SK-N-SH (cell line): ENCODE data around the gene LIPG. TPM values are rescaled to one million over a fixed set of nuclear protein-coding genes. Genes with fewer than 3 reads are reported as not detected.

Source experiments
- CTCF ChIA-PET: fragments of 300-600, 350-600 bp; formaldehyde crosslinking; extraction: SDS; loops from one replicate; lab custom pipeline; 2021; lab: Yijun Ruan, JAX
- POLR2A ChIA-PET: fragments of 350-600 bp; sonication (Branson Sonifier 250); formaldehyde crosslinking; extraction: SDS; loops from one replicate; lab custom pipeline; 2020; ENCODE audit warnings: antibody characterized with exemption, inconsistent platforms; lab: Yijun Ruan, JAX
- DNase-seq: peaks from one replicate; pipeline ENCODE4 v3.0.0; 2012
- H2AFZ ChIP-seq: fragments of 200-600 bp; sonication (generic); 2 replicates; pipeline ENCODE4 v1.8.1; 2016; ENCODE audit warnings: antibody characterized with exemption, mild to moderate bottlenecking, low read depth
- H3F3A ChIP-seq: fragments of 200-600 bp; sonication (generic); replicated peaks from 2 replicates; pipeline ENCODE3; 2016; ENCODE audit warnings: antibody characterized with exemption, mild to moderate bottlenecking; ENCODE audit not compliant: insufficient read depth
- H3K27ac ChIP-seq, 2 experiments: fragments of 200-500 bp in 1 of 2; fragments of 200-600 bp in 1 of 2; sonication (Bioruptor generic) in 1 of 2; sonication (generic), shearing (Covaris generic) in 1 of 2; 2 replicates each; pipeline versions ENCODE4 v1.5.1 to v1.6.1; 2014 to 2016; ENCODE audit warnings: low read depth in 2 of 2, inconsistent platforms in 1 of 2, low read length in 1 of 2, mild to moderate bottlenecking in 1 of 2, mixed read lengths in 1 of 2
- H3K27me3 ChIP-seq: fragments of 200-600 bp; sonication (generic), shearing (Covaris generic); 2 replicates; pipeline ENCODE4 v1.6.1; 2016; ENCODE audit warnings: mixed run types; ENCODE audit not compliant: insufficient read depth
- H3K36me3 ChIP-seq, 2 experiments: fragments of 200-500 bp in 1 of 2; fragments of 200-600 bp in 1 of 2; sonication (Bioruptor generic) in 1 of 2; sonication (generic) in 1 of 2; replicated peaks in 1 of 2; 2 replicates each; pipeline versions ENCODE3 to v1.5.1; 2014 to 2016; ENCODE audit warnings: low read length in 1 of 2, mild to moderate bottlenecking in 1 of 2; ENCODE audit not compliant: insufficient read depth in 2 of 2, control insufficient read depth in 1 of 2
- H3K4me1 ChIP-seq, 2 experiments: fragments of 200-500 bp in 1 of 2; fragments of 200-600 bp in 1 of 2; sonication (Bioruptor generic) in 1 of 2; sonication (generic), shearing (Covaris generic) in 1 of 2; 2 replicates each; pipeline versions ENCODE4 v1.5.1 to v1.6.1; 2014 to 2016; ENCODE audit warnings: low read depth in 1 of 2, low read length in 1 of 2, mixed run types in 1 of 2; ENCODE audit not compliant: insufficient read depth in 2 of 2, control insufficient read depth in 1 of 2
- H3K4me2 ChIP-seq: fragments of 200-600 bp; sonication (generic), shearing (Covaris generic); 2 replicates; pipeline ENCODE4 v1.6.1; 2017; ENCODE audit warnings: mixed run types
- H3K4me3 ChIP-seq, 2 experiments: fragments of 200-500 bp in 1 of 2; fragments of 200-600 bp in 1 of 2; sonication (Bioruptor generic) in 1 of 2; sonication (generic), shearing (Covaris generic) in 1 of 2; 2 replicates each; pipeline versions ENCODE4 v1.5.1 to v1.8.1; 2014 to 2016; ENCODE audit warnings: low read depth in 2 of 2, inconsistent platforms in 1 of 2, low read length in 1 of 2, mild to moderate bottlenecking in 1 of 2, mixed read lengths in 1 of 2, moderate library complexity in 1 of 2
- H3K79me2 ChIP-seq: fragments of 200-600 bp; sonication (generic); 2 replicates; pipeline ENCODE4 v1.8.1; 2017; ENCODE audit warnings: mild to moderate bottlenecking; ENCODE audit not compliant: insufficient read depth
- H3K9ac ChIP-seq: fragments of 200-600 bp; sonication (generic); 2 replicates; pipeline ENCODE4 v1.6.1; 2017; ENCODE audit warnings: mixed run types
- H3K9me2 ChIP-seq: fragments of 200-600 bp; sonication (generic); 2 replicates; pipeline ENCODE4 v1.6.1; 2017; ENCODE audit warnings: mixed run types
- H3K9me3 ChIP-seq: fragments of 200-600 bp; sonication (generic); 2 replicates; pipeline ENCODE4 v1.6.1; 2017; ENCODE audit warnings: mixed run types, mild to moderate bottlenecking, moderate library complexity
- H4K20me1 ChIP-seq: fragments of 200-600 bp; sonication (generic); 2 replicates; pipeline ENCODE4 v1.6.1; 2017; ENCODE audit warnings: mild to moderate bottlenecking, mixed run types; ENCODE audit not compliant: insufficient read depth
- CHD2 ChIP-seq: fragments of 150-350 bp; IDR thresholded peaks from 2 replicates; pipeline ENCODE4 v1.6.1; 2018; ENCODE audit warnings: low read length; ENCODE audit not compliant: partially characterized antibody
- ELF1 ChIP-seq: IDR thresholded peaks from 2 replicates; pipeline ENCODE4 v1.4.0; 2012
- FOXM1 ChIP-seq: IDR thresholded peaks from 2 replicates; pipeline ENCODE4 v1.4.0; 2012; ENCODE audit warnings: low read depth, mild to moderate bottlenecking
- MAX ChIP-seq: IDR thresholded peaks from 2 replicates; pipeline ENCODE4 v1.4.0; 2012; ENCODE audit warnings: low read depth
- PBX3 ChIP-seq: IDR thresholded peaks from 2 replicates; pipeline ENCODE4; 2012
- POLR2AphosphoS5 ChIP-seq: IDR thresholded peaks from 2 replicates; pipeline ENCODE4 v1.6.1; 2012; ENCODE audit warnings: low read depth, low read length
- RFX5 ChIP-seq: IDR thresholded peaks from 2 replicates; pipeline ENCODE4 v1.6.1; 2012; ENCODE audit warnings: mild to moderate bottlenecking, improper control_type of control experiment, low read length
- SIN3A ChIP-seq: IDR thresholded peaks from 2 replicates; pipeline ENCODE4 v1.6.1; 2012; ENCODE audit warnings: low read depth, mild to moderate bottlenecking, low read length, moderate library complexity, borderline replicate concordance
- TCF12 ChIP-seq: IDR thresholded peaks from 2 replicates; pipeline ENCODE4 v1.4.0; 2012
- USF1 ChIP-seq: IDR thresholded peaks from 2 replicates; pipeline ENCODE4 v1.4.0; 2012; ENCODE audit warnings: low read depth, borderline replicate concordance
- YY1 ChIP-seq: IDR thresholded peaks from 2 replicates; pipeline ENCODE4 v1.4.0; 2012; ENCODE audit warnings: low read depth, mild to moderate bottlenecking
- ZBTB33 ChIP-seq: IDR thresholded peaks from 2 replicates; pipeline ENCODE4 v1.4.0; 2012; ENCODE audit warnings: low read depth, borderline replicate concordance
- WGBS: methylation state at CpG from one replicate; pipeline ENCODE4 v1.1.6; 2017; ENCODE audit warnings: low lambda C conversion rate; 5-methylcytosine and 5-hydroxymethylcytosine counted together
- polyA plus RNA-seq, 3 experiments: library from polyadenylated mRNA; depleted of rRNA; stranded (reverse); fragments of >200 nt; gene quantifications; 2 replicates each; pipeline ENCODE4 v1.2.3, GENCODE V29; 2012

LIPG gene
- polyA plus RNA-seq, 1 of the 3 experiments (the other 2 are of a cell fraction), result 3.2 TPM

GRCh38 chr18:49612515-49613033 lies 50.7 kb downstream of the LIPG start:
- 83% methylated on average over 7 of the region's 11 CpGs for WGBS
- H3K9me2 ChIP-seq, result no peaks in the 10 kb centered on the region
- no peak for DNase-seq
- no peak overlapping the region for H2AFZ ChIP-seq
- TF ChIP-seq TCF12, result no peak
- TF ChIP-seq SIN3A, result no peak
- no peak for TF ChIP-seq POLR2AphosphoS5
- no peak for TF ChIP-seq YY1
- TF ChIP-seq ZBTB33, result no peak
- no peak for TF ChIP-seq MAX
- TF ChIP-seq PBX3, result no peak
- H3K4me2 ChIP-seq, result no peak overlapping the region
- H3K4me1 ChIP-seq, result 0 out of 4 replicates have a peak, but pooled peaks cover 0 to 5% of the 10 kb centered on the region in 2 experiments
- no peak overlapping the region for H3K9ac ChIP-seq
- POLR2A ChIA-PET, result no interaction called here
- H4K20me1 ChIP-seq, result no peaks in the 10 kb centered on the region
- no peak overlapping the region for H3K27ac ChIP-seq
- H3K79me2 ChIP-seq, result no peaks in the 10 kb centered on the region
- H3K27me3 ChIP-seq, result no peaks in the 10 kb centered on the region
- H3K9me3 ChIP-seq, result no peaks in the 10 kb centered on the region
- H3K4me3 ChIP-seq, result no peak overlapping the region
- H3K36me3 ChIP-seq, result no peaks in the 10 kb centered on the region
- CTCF ChIA-PET, result interaction anchor here (1.5 kb wide), 1 partner anchor 55 kb away, joined by 3 read pairs; no protein-coding TSS in a partner anchor
- no peaks in the 10 kb centered on the region for H3F3A ChIP-seq

- Histone ChIP-seq H3K4me1 (0 out of 4 replicates have a peak, but pooled peaks cover 0 to 5% of the 10 kb centered on the region in 2 experiments), H2AFZ (no peak overlapping the region), H3K4me3 (no peak overlapping the region), H3K79me2 (no peaks in the 10 kb centered on the region), H3K27me3 (no peaks in the 10 kb centered on the region), H3K36me3 (no peaks in the 10 kb centered on the region), H3K9ac (no peak overlapping the region), H3K9me2 (no peaks in the 10 kb centered on the region), H3K9me3 (no peaks in the 10 kb centered on the region), H3K27ac (no peak overlapping the region), H3F3A (no peaks in the 10 kb centered on the region), H3K4me2 (no peak overlapping the region), H4K20me1 (no peaks in the 10 kb centered on the region)
- no peak for DNase-seq
- POLR2A ChIA-PET, result no interaction called here
- CTCF ChIA-PET, result interaction anchor here (1.5 kb wide), 1 partner anchor 54 kb away, joined by 3 read pairs; no protein-coding TSS in a partner anchor
- 74% methylated on average over 6 of the region's 7 CpGs for WGBS
- TF ChIP-seq CHD2, result no peak
- no peak for TF ChIP-seq FOXM1
- no peak for TF ChIP-seq RFX5
- no peak for TF ChIP-seq ZBTB33
- no peak for TF ChIP-seq ELF1
- TF ChIP-seq USF1, result no peak
These were observed 51.3 kb downstream of the LIPG start for GRCh38 chr18:49613141-49613640.
